Osteoblast (primary cell): ENCODE results near the gene CLDN5. TPM values are rescaled to one million over a fixed set of nuclear protein-coding genes. Genes with fewer than 3 reads are reported as not detected.

Source experiments
- DNase-seq: peaks from one replicate; pipeline ENCODE4 v3.0.0; 2011; ENCODE audit warnings: low spot score, mixed read lengths; ENCODE audit not compliant: insufficient read length; ENCODE audit errors: missing footprints
- H2AFZ ChIP-seq: 2 replicates; pipeline ENCODE4 v1.6.0; 2011; ENCODE audit warnings: mild to moderate bottlenecking, low read length
- H3K27ac ChIP-seq: 2 replicates; pipeline ENCODE4 v1.5.1; 2011; ENCODE audit warnings: mild to moderate bottlenecking, low read depth, low read length, moderate library complexity
- H3K27me3 ChIP-seq: 2 replicates; pipeline ENCODE4 v1.6.0; 2012; ENCODE audit warnings: mild to moderate bottlenecking, control low read depth, inconsistent platforms, low read length, moderate library complexity; ENCODE audit not compliant: insufficient read depth
- H3K36me3 ChIP-seq: 2 replicates; pipeline ENCODE4 v1.5.1; 2011; ENCODE audit warnings: mild to moderate bottlenecking, low read length, control low read depth, moderate library complexity; ENCODE audit not compliant: insufficient read depth
- H3K4me1 ChIP-seq: 2 replicates; pipeline ENCODE4 v1.5.1; 2011; ENCODE audit warnings: mild to moderate bottlenecking, low read length, control low read depth, moderate library complexity; ENCODE audit not compliant: insufficient read depth
- H3K4me2 ChIP-seq: 2 replicates; pipeline ENCODE4 v1.6.0; 2011; ENCODE audit warnings: mild to moderate bottlenecking, low read length; ENCODE audit not compliant: insufficient read depth
- H3K4me3 ChIP-seq: fragments of 200-600 bp; sonication (generic); 3 replicates; pipeline ENCODE4 v1.5.1; 2012; ENCODE audit warnings: mild to moderate bottlenecking, low read length, inconsistent platforms; ENCODE audit not compliant: insufficient read depth
- H3K79me2 ChIP-seq: 2 replicates; pipeline ENCODE4 v1.6.0; 2012; ENCODE audit warnings: mild to moderate bottlenecking, low read length, control low read depth, inconsistent platforms; ENCODE audit not compliant: insufficient read depth
- H3K9me3 ChIP-seq: 2 replicates; pipeline ENCODE4 v1.5.1; 2011; ENCODE audit warnings: low read depth, low read length, control low read depth
- H4K20me1 ChIP-seq: 2 replicates; pipeline ENCODE4 v1.6.0; 2012; ENCODE audit warnings: mild to moderate bottlenecking, low read length, control low read depth; ENCODE audit not compliant: insufficient read depth
- total RNA-seq: library from RNA; depleted of rRNA; stranded (reverse); fragments of >200 nt; gene quantifications from 2 replicates; pipeline ENCODE4 v1.2.3, GENCODE V29; 2012
- TF ChIP-seq, protein P1 (sequence below): IDR thresholded peaks from 2 replicates; pipeline ENCODE4 v1.5.1; 2011; ENCODE audit warnings: mild to moderate bottlenecking, low read depth, low read length, moderate library complexity; ENCODE audit errors: extremely low read depth

CLDN5 gene
- total RNA-seq, result not detected in 2 replicates

- Histone ChIP-seq H3K36me3 (no peaks in the 10 kb centered on the region), H3K4me3 (peak within 1 kb of the TSS; percentile 47), H3K4me2 (peak within 1 kb of the TSS; percentile 69), H3K27me3 (peaks cover 23% of the 10 kb centered on the region), H4K20me1 (no peaks in the 10 kb centered on the region), H3K9me3 (no peaks in the 10 kb centered on the region), H3K4me1 (peaks cover 5% of the 10 kb centered on the region), H3K27ac (no peak within 1 kb of the TSS), H2AFZ (peak within 1 kb of the TSS; percentile 41), H3K79me2 (no peaks in the 10 kb centered on the region)
- TF ChIP-seq, protein P1, sequence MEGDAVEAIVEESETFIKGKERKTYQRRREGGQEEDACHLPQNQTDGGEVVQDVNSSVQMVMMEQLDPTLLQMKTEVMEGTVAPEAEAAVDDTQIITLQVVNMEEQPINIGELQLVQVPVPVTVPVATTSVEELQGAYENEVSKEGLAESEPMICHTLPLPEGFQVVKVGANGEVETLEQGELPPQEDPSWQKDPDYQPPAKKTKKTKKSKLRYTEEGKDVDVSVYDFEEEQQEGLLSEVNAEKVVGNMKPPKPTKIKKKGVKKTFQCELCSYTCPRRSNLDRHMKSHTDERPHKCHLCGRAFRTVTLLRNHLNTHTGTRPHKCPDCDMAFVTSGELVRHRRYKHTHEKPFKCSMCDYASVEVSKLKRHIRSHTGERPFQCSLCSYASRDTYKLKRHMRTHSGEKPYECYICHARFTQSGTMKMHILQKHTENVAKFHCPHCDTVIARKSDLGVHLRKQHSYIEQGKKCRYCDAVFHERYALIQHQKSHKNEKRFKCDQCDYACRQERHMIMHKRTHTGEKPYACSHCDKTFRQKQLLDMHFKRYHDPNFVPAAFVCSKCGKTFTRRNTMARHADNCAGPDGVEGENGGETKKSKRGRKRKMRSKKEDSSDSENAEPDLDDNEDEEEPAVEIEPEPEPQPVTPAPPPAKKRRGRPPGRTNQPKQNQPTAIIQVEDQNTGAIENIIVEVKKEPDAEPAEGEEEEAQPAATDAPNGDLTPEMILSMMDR, result no peak
- peak; percentile 82 for DNase-seq
Observed at GRCh38 chr22:19524170-19525115, at the start of gene CLDN5. Gene CLDN5, minus strand, starts transcription at chr22:19524410. Its CDS starts 155 bp downstream, at chr22:19524255.

GRCh38 chr22:19571995-19572394 lies 47.8 kb upstream of the CLDN5 start:
- no peaks in the 10 kb centered on the region for H3K9me3 ChIP-seq
- H2AFZ ChIP-seq, result no peak overlapping the region
- peaks cover 3% of the 10 kb centered on the region for H3K27me3 ChIP-seq
- H4K20me1 ChIP-seq, result no peaks in the 10 kb centered on the region
- H3K79me2 ChIP-seq, result no peaks in the 10 kb centered on the region
- peaks cover 11% of the 10 kb centered on the region for H3K4me1 ChIP-seq
- H3K36me3 ChIP-seq, result no peaks in the 10 kb centered on the region
- no peak for DNase-seq
- no peak overlapping the region for H3K4me3 ChIP-seq
- H3K27ac ChIP-seq, result no peak overlapping the region
- TF ChIP-seq, protein P1, result no peak
- no peak overlapping the region for H3K4me2 ChIP-seq

- Histone ChIP-seq H3K27me3 (peaks cover 4% of the 10 kb centered on the region), H3K9me3 (no peaks in the 10 kb centered on the region), H3K4me3 (no peak overlapping the region), H3K4me2 (no peak overlapping the region), H4K20me1 (no peaks in the 10 kb centered on the region), H3K4me1 (peaks cover 6% of the 10 kb centered on the region), H3K36me3 (no peaks in the 10 kb centered on the region), H3K79me2 (no peaks in the 10 kb centered on the region), H2AFZ (no peak overlapping the region), H3K27ac (no peak overlapping the region)
- no peak for DNase-seq
- TF ChIP-seq, protein P1, result no peak
Observed at GRCh38 chr22:19571207-19571795, 47.1 kb upstream of the CLDN5 start.

DNA sequence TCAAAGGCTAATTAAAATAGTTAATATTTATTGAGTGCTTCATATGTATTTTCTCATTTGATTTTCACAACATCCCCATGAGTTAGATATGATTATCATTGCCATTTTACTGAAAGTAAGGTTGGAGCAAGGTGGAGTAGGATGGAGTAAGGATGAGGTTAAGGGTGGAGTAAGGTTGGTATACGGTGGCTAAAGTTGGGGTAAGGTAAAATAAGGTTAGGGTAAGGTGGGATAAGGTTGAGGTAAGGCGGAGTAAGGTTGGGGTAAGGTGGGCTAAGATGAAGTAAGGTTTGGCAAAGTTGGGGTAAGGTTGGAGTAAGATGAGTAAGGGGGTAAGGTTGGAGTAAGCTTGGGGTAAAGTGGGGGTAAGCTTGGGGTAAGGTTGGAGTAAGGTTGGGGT lies 45.8 kb upstream of the CLDN5 start:
- Histone ChIP-seq H3K27me3 (peaks cover 4% of the 10 kb centered on the region), H3K36me3 (no peaks in the 10 kb centered on the region)

More for the DNA sequence above, 45.8 kb upstream of the CLDN5 start:
- no peaks in the 10 kb centered on the region for H4K20me1 ChIP-seq
- no peaks in the 10 kb centered on the region for H3K9me3 ChIP-seq
- H3K4me3 ChIP-seq, result no peak overlapping the region
- no peak overlapping the region for H2AFZ ChIP-seq
- peaks cover 6% of the 10 kb centered on the region for H3K4me1 ChIP-seq
- H3K4me2 ChIP-seq, result no peak overlapping the region
- DNase-seq, result no peak
- H3K27ac ChIP-seq, result no peak overlapping the region
- TF ChIP-seq, protein P1, result no peak
- H3K79me2 ChIP-seq, result no peaks in the 10 kb centered on the region
